ENCODE data around the gene TFCP2.
"Not testable (repeated sequence)": the region's sequence is repeated elsewhere in the genome, so short reads cannot be mapped to it uniquely, and the experiment has no call there.

The TFCP2 gene

DNA sequence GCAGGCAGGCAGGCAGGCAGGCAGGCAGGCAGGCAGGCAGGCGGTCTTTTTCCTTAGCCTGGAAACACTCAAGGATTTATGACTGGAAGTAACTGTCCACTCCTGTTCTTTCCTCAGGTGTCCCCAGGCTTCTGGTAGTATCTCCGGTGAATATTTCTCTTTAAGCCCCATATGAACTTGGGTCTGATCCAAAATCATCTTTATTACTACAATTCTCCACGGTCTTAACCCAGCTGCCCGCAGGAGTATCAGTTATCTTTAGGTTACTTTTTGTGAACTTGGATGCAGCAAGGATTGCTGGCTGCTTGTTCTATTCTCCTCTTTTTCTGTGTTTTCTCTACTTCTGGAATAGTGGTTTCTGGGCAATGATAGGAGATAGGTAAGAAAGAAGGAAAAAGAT lies 92.8 kb downstream of the TFCP2 start:
- DNase-seq, result no peak

- DNase-seq, result not testable (repeated sequence)
Measured at GRCh38 chr12:51078866-51079265, 94.1 kb downstream of the TFCP2 start.

- DNase-seq, result not testable (repeated sequence)
Measured at GRCh38 chr12:51078346-51078745, 94.6 kb downstream of the TFCP2 start.

GRCh38 chr12:51077930-51078329 lies 95.0 kb downstream of the TFCP2 start:
- DNase-seq, result no peak

GRCh38 chr12:51076236-51076930 lies 96.6 kb downstream of the TFCP2 start:
- no peak for DNase-seq

DNA sequence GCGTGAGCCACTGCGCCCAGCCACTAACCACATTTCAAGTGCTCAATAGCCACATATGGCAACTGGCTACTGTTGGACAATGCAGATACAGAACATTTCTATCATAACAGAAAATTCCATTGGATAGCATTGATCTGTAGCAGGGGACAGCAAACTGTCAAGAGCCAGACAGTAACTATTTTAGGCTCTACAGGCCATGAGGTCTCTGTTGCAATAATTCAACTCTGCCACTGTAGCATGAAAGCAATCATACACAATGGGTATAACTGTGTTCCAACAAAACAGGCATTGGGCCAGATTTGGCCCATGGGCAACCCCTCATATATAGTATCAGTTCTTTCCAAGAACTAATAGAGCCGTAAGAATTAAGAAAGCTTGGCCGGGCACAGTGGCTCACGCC lies 97.5 kb downstream of the TFCP2 start:
- no peak for DNase-seq

DNA sequence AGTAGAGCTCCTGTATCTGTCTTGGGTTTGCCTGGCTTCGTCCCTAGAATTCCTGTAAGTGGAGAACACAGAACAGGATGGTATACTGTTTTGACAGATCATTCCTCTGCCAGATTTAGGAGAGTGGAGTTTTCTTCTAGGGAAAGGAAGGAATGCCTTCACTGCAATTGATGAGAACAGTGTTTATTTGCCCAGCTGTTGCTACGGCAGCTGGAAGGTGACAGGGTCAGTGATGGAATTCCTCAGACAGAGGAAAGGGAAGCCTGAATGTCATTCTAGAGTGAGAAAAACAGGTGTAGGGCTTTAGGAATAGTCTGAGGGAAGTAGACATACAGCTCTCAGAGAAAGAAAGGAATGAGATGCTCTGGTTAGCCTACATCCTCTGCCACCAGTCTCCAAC lies 101.3 kb downstream of the TFCP2 start:
- no peak for DNase-seq

DNA sequence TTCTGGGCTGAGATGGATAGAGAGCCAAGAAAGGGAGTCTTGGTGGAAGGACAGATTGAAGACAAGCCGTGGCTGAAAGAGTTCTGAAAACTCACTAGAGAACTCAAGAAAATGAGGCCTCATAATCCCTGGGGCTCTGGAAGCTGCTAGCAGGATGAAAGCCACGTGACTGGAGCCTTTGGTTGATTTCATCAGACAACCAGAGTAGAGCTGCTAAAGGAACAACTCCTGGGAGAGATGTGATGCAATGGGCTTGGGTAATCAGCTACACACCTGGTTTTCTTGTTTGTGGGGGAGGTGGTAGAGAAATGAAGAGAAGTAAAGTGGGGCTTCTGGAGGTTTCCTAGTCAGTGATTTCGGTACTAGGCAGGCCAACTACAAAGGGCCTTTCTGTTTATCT lies 102.9 kb downstream of the TFCP2 start:
- no peak for DNase-seq

GRCh38 chr12:51067771-51068170 lies 105.2 kb downstream of the TFCP2 start:
- DNase-seq, result no peak

GRCh38 chr12:51067229-51067628 lies 105.7 kb downstream of the TFCP2 start:
- no peak for DNase-seq

- DNase-seq, result no peak
Measured at GRCh38 chr12:51065530-51065929, 107.4 kb downstream of the TFCP2 start.

- no peak for DNase-seq
Measured at GRCh38 chr12:51062631-51063397, 110.1 kb downstream of the TFCP2 start.

GRCh38 chr12:51059086-51059485 lies 113.8 kb downstream of the TFCP2 start:
- DNase-seq, result peak in 1 of 4 experiments; percentile 7

DNA sequence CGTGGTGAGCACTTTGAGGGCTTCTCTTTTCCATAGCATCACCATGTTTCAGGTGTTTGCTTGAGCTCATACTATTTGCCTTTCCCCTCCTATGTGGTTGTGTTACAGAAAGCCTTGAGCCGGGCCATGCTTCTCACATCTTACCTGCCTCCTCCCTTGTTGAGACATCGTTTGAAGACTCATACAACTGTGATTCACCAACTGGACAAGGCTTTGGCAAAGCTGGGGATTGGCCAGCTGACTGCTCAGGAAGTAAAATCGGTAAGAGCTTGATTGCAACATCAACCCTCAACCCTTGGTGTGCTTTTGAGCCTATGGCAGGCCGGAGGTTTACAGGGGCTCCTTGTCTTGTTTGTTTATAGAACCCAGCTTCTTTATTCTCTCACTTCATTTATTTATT lies 116.7 kb downstream of the TFCP2 start:
- peak; percentile 6 to 45 (median 38) for DNase-seq

DNA sequence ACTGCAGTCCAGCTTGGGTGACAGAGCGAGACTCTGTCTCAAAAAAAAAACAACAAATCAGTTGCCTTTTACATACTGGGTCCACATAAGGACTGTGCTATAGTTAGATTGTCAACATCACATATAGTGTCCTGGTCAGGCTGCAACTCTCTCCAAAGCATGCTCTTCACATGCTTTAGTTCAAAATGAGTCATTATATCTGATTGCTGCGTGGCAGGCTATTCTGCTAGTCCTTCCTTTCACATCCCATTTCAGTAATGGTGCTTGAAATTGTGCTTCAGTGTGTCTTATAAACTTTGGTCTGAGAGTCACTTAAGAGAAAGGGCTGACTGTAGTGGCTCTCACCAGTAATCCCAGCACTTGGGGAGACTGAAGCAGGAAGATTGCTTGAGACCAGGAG lies 117.9 kb downstream of the TFCP2 start:
- DNase-seq, result no peak

- DNase-seq, result no peak
Measured at GRCh38 chr12:51051787-51052186, 121.1 kb downstream of the TFCP2 start.

DNA sequence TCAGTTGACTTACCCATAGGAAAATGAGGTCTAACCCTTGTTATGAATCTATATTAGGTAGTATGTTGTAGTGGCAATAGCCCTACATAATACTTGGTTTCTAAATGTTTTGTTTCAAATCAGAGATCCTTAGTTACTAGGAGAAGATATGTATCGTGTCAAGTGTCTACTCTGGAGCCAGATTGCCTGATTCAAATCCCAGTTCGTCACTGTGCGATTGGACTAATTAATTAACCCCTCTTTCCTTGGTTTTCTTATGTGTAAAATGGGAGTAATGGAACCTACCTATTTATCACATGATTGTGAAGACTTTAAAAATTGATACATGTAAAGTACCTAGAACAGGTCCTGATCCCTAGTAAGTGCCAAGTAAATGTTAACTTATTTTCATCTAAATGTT lies 123.4 kb downstream of the TFCP2 start:
- DNase-seq, result no peak

DNA sequence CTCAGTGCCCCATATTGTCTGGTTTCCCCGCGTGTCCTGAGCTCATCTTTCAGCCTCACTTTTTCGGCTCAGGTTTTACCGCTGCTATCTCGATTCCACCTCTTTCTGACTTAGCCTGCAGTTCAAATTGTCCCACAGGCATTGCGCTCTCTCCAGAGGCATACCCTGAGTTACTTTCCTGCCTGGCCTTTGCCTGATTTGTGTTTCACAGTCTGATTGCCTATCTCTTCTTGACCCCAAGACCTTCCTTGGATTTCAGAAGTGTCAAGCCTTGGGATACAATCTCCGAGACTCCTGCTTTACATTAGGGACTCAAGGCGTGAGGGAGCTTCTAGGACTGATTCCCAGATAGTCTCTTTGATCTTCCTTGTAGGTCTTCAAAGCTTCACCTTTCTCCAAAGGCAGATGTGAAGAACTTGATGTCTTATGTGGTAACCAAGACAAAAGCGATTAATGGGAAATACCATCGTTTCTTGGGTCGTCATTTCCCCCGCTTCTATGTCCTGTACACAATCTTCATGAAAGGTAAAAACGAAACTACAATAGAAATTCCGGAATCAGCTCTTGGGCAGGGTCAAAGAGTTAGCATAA lies 124.2 kb downstream of the TFCP2 start:
- peak in 2 of 4 experiments; percentile 5 to 24 for DNase-seq

DNA sequence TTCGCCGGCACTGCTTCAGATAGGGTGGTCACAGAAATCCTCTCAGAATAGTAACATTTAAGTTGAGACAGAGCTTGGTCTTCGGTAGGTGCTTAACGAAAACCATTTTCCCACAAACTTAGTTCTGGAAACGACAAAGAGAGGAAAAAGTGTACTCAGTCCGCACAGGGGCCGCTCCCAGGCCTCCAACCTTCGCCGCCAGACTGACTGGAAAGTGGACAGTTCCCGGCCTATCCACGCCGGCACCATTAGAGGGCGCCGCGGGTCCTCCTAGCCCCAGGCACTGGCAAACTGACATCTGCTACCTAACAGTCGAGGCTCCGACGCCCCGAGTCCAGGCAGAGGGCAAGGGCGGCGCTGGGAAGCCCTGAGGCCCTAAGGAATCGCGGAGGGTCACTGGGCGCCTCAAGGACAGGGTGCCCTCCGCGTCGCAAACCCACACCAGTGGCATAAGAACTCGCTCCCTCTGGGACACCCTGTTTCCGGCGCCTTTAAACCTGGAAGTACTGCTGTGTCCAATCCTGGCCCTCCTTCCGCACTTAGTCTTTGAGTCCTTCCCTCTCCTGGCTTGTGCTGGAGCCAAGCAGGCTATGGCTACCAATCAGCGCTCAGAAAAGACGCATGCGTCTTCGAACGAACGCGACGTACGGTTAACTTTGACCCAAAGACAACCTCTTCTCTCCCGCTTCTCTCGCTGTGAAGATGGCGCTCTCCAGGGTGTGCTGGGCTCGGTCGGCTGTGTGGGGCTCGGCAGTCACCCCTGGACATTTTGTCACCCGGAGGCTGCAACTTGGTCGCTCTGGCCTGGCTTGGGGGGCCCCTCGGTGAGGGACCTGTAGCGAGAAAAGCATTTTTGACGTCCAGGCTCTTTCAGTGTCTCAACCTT lies 125.0 kb downstream of the TFCP2 start, which contains the start of gene LETMD1:
Gene LETMD1 (plus strand): TSS at position 673 of the 886 bp plus-strand sequence. CDS start 30 bp downstream, at position 703.
- peak; percentile 96 to 99 (median 98) for DNase-seq

All from suppressor macrophage (primary cell).